Psoas muscle (tissue), 8 donors: ENCODE measurements around the gene OR4N2. TPM values are rescaled to one million over a fixed set of nuclear protein-coding genes. Genes with fewer than 3 reads are reported as not detected.
"Not testable (repeated sequence)": the region's sequence is repeated elsewhere in the genome, so short reads cannot be mapped to it uniquely, and the experiment has no call there.

Experiments used
- ATAC-seq, 4 donors: fragments of 200-7000 bp; cut with Tn5 transposase; one replicate each; pipeline ENCODE4 v1.9.1; 2020; ENCODE audit warnings: moderate library complexity in 3 of 4, mild to moderate bottlenecking in 2 of 4
- DNase-seq, 2 donors: peaks; one replicate each; pipeline ENCODE4 v3.0.0-alpha.2; 2020
- H3K27ac ChIP-seq: fragments of 200-600 bp; one replicate; pipeline ENCODE4 v1.8.0; 2022
- H3K27me3 ChIP-seq, 3 donors: fragments of 200-600 bp in 1 of 3; one replicate each; pipeline versions ENCODE4 v1.6.1 to v1.8.0; 2013 to 2022; ENCODE audit warnings: low read length in 2 of 3, mild to moderate bottlenecking in 2 of 3, moderate library complexity in 1 of 3; ENCODE audit not compliant: insufficient read depth in 3 of 3
- H3K36me3 ChIP-seq, 2 donors: fragments of 200-600 bp in 1 of 2; one replicate each; pipeline versions ENCODE4 v1.6.1 to v1.8.0; 2013 to 2022; ENCODE audit warnings: low read depth in 1 of 2, mild to moderate bottlenecking in 1 of 2, moderate library complexity in 1 of 2; ENCODE audit not compliant: insufficient read depth in 1 of 2
- H3K4me1 ChIP-seq: fragments of 200-600 bp; one replicate; pipeline ENCODE4 v1.8.0; 2022
- H3K4me3 ChIP-seq: fragments of 200-600 bp; one replicate; pipeline ENCODE4 v1.8.0; 2022; ENCODE audit warnings: mild to moderate bottlenecking
- H3K9me3 ChIP-seq: fragments of 200-600 bp; one replicate; pipeline ENCODE4 v1.8.0; 2022
- CTCF ChIP-seq: fragments of 200-600 bp; IDR thresholded peaks from one replicate; pipeline ENCODE4 v1.8.0; 2022; ENCODE audit warnings: antibody characterized with exemption
- WGBS, 3 donors: extraction: QIAGEN DNeasy Blood & Tissue Kit; methylation state at CpG; one replicate each; pipeline versions ENCODE4 v1.1.6 to v1.1.7; 2013; 5-methylcytosine and 5-hydroxymethylcytosine counted together
- intact Hi-C, 2 donors: fragments of 100-400 bp; cut with DNase I; formaldehyde crosslinking; loops; one replicate each; pipeline versions ENCODE4 v1.11.0 to v1.14.2; 2022
- polyA plus RNA-seq, 3 donors: library from polyadenylated mRNA; stranded (reverse); fragments of 200-250 nt; gene quantifications; one replicate each; pipeline ENCODE4 v1.2.3, GENCODE V29; 2013
- total RNA-seq, 4 donors: library from RNA; stranded (reverse); fragmentation: NEBNext Ultra II Directional in 2 of 4; extraction: Animal tissue kit (Norgen Biotek cat#: 25700) in 2 of 4; gene quantifications; one replicate each; pipeline versions ENCODE4 v1.2.1 to v1.2.4, GENCODE V29; 2021 to 2023
- donor health status: healthy with polysubstance abuse.
- donor health status: DM: no; HTN: no; CAD: no; lungs with moderate emphysema.
- donor health status: Bipolar disorder and iron deficiency.
- donor health status: healthy.
- donor health status: DM: yes; HTN: yes; CAD: no.
- donor health status: DM: no; HTN: no; CAD: no.
- donor health status: DM: no; HTN: no; CAD: no.
- donor health status: DM: yes; HTN: yes; CAD: no.

The OR4N2 gene
- total and polyA plus RNA-seq, 7 donors: not detected

- TF ChIP-seq CTCF: no peak
- no peak for ATAC-seq
- H3K4me3 ChIP-seq: no peak overlapping the region
Observed at GRCh38 chr14:19823765-19824164, 20.2 kb downstream of the OR4N2 start.

GRCh38 chr14:19827626-19828244 is 24.2 kb downstream of the OR4N2 start:
- DNase-seq, H3K4me1 ChIP-seq, H3K27me3 ChIP-seq, H3K4me3 ChIP-seq, ATAC-seq, H3K9me3 ChIP-seq, intact Hi-C loops, H3K36me3 ChIP-seq, H3K27ac ChIP-seq: not testable (repeated sequence)
- 55 to 57% (median 56%) methylated on average over 11 to 12 of the region's 12 CpGs for WGBS, 3 donors

More at GRCh38 chr14:19823765-19824164, 20.2 kb downstream of the OR4N2 start:
- Histone ChIP-seq H3K9me3 (no peaks in the 10 kb centered on the region), H3K4me1 (no peaks in the 10 kb centered on the region), H3K27ac (no peak overlapping the region), H3K27me3 (no peaks in the 10 kb centered on the region), H3K36me3 (no peaks in the 10 kb centered on the region)
- intact Hi-C loops: no loop called here
- no peak for DNase-seq
- 8 to 29% (median 15%) methylated on average over 1 of the region's 1 CpG for WGBS, 3 donors

GRCh38 chr14:19828314-19828713 is 24.7 kb downstream of the OR4N2 start:
- 75 to 84% (median 77%) methylated on average over 2 of the region's 2 CpGs for WGBS, 3 donors
- DNase-seq: no peak
- H3K4me3 ChIP-seq: no peak overlapping the region
- H3K27ac ChIP-seq: no peak overlapping the region
- intact Hi-C loops: no loop called here
- no peak for ATAC-seq
- no peak for TF ChIP-seq CTCF
- H3K4me1 ChIP-seq: no peaks in the 10 kb centered on the region
- no peaks in the 10 kb centered on the region for H3K27me3 ChIP-seq
- no peaks in the 10 kb centered on the region for H3K36me3 ChIP-seq
- H3K9me3 ChIP-seq: peaks cover 8% of the 10 kb centered on the region

GRCh38 chr14:19834203-19834848 is 30.8 kb downstream of the OR4N2 start:
- intact Hi-C loops, H3K36me3 ChIP-seq, H3K4me1 ChIP-seq, H3K27ac ChIP-seq, H3K4me3 ChIP-seq, H3K27me3 ChIP-seq, ATAC-seq: not testable (repeated sequence)
- H3K9me3 ChIP-seq: peaks cover 22% of the 10 kb centered on the region
- WGBS, 3 donors: 75 to 81% (median 78%) methylated on average over 8 of the region's 8 CpGs
- peak in 1 of 2 donors; percentile 49 for DNase-seq

- Histone ChIP-seq H3K27me3 (no peaks in the 10 kb centered on the region), H3K9me3 (peaks cover 18% of the 10 kb centered on the region), H3K4me3 (no peak overlapping the region), H3K36me3 (no peaks in the 10 kb centered on the region), H3K4me1 (no peaks in the 10 kb centered on the region), H3K27ac (no peak overlapping the region)
- no peak for TF ChIP-seq CTCF
- DNase-seq: no peak
- ATAC-seq: no peak
- intact Hi-C loops: no loop called here
Observed at GRCh38 chr14:19838433-19838832, 34.9 kb downstream of the OR4N2 start.
